Glutamatergic neuron (in vitro differentiated cells): ENCODE data around the gene PRRX2. TPM values are rescaled to one million over a fixed set of nuclear protein-coding genes. Genes with fewer than 3 reads are reported as not detected.

ENCODE experiments used
- DNase-seq: peaks from one replicate; pipeline ENCODE4 v3.0.0; 2022
- H3K27ac Mint-ChIP-seq: one replicate; pipeline ENCODE4 v1.8.0; 2020; ENCODE audit warnings: mild to moderate bottlenecking, mixed read lengths, inconsistent platforms; ENCODE audit not compliant: unreplicated experiment
- H3K27me3 Mint-ChIP-seq: one replicate; pipeline ENCODE4 v1.8.0; 2020; ENCODE audit warnings: mild to moderate bottlenecking, moderate library complexity, mixed read lengths, inconsistent platforms; ENCODE audit not compliant: unreplicated experiment
- H3K36me3 Mint-ChIP-seq: one replicate; pipeline ENCODE4 v1.8.0; 2020; ENCODE audit warnings: mild to moderate bottlenecking, mixed read lengths, inconsistent platforms; ENCODE audit not compliant: unreplicated experiment
- H3K4me1 Mint-ChIP-seq: one replicate; pipeline ENCODE4 v1.8.0; 2020; ENCODE audit warnings: mild to moderate bottlenecking, low read depth, mixed read lengths, inconsistent platforms; ENCODE audit not compliant: unreplicated experiment
- H3K4me3 Mint-ChIP-seq: one replicate; pipeline ENCODE4 v1.8.0; 2020; ENCODE audit warnings: mild to moderate bottlenecking, mixed read lengths, inconsistent platforms; ENCODE audit not compliant: unreplicated experiment
- H3K9me3 Mint-ChIP-seq: one replicate; pipeline ENCODE4 v1.8.0; 2020; ENCODE audit warnings: mild to moderate bottlenecking, moderate library complexity, mixed read lengths, inconsistent platforms; ENCODE audit not compliant: unreplicated experiment
- CTCF ChIP-seq: fragments of 200-600 bp; sonication (generic); IDR thresholded peaks from one replicate; pipeline ENCODE4 v1.5.0; 2021; ENCODE audit not compliant: partially characterized antibody, unreplicated experiment
- total RNA-seq: library from RNA; stranded (reverse); fragmentation: NEBNext Ultra II Directional; extraction: Animal tissue kit (Norgen Biotek cat#: 25700); gene quantifications from one replicate; pipeline ENCODE4 v1.2.1, GENCODE V29; 2021; ENCODE audit not compliant: unreplicated experiment

PRRX2 gene
- total RNA-seq, 1 donor from 2014 or later = 2.3 TPM

- Mint-ChIP-seq H3K9me3 (no peaks in the 10 kb centered on the region), H3K4me1 (no peaks in the 10 kb centered on the region), H3K4me3 (no peak overlapping the region), H3K36me3 (no peaks in the 10 kb centered on the region), H3K27ac (no peak overlapping the region), H3K27me3 (peaks cover 5% of the 10 kb centered on the region)
- no peak for DNase-seq
- TF ChIP-seq CTCF = no peak
These were observed 74.0 kb downstream of the PRRX2 start for GRCh38 chr9:129739432-129739831.

GRCh38 chr9:129740174-129740573 is 74.7 kb downstream of the PRRX2 start:
- Mint-ChIP-seq H3K27ac (no peak overlapping the region), H3K4me1 (no peaks in the 10 kb centered on the region), H3K36me3 (no peaks in the 10 kb centered on the region), H3K9me3 (no peaks in the 10 kb centered on the region), H3K27me3 (peaks cover 5% of the 10 kb centered on the region), H3K4me3 (no peak overlapping the region)
- no peak for DNase-seq
- TF ChIP-seq CTCF = no peak

DNA sequence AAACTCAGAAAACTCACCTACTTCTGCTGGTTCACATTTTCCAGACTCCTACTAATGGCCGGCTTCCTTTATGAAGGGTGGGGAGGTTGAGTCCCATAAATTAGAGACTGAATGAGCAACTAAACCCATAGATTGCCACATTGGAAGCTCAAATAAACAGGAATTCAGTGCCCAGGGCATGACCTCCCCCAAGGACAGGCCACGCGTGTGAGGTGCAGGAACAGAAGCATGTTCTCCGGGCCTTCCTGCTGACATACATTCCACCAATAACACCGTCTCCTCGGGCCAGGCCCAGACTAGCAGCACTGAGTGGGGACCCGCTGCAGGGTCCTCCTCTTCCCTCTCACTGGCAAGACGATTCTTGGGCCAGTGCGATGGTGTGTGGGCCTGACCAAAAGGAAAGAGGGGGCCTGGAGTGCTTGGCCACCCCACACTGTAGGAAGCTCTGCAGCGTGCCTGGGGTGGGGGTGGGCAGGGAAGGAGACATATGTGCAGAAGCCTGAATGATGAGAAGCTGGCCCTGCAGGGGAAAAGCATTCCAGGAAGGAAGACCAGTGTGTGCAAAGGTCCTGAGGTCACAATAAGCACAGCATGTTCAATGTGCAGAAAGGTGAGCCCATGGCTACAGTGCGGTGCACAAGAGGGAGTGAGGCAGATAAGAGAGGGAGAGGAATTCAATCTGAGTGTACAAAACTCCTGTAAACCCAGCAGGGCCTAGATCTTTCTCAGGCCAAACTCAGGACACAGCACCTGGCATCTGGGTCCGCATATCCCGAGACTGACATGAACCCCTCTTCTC is 75.4 kb downstream of the PRRX2 start:
- peaks cover 5% of the 10 kb centered on the region for H3K27me3 Mint-ChIP-seq

DNA sequence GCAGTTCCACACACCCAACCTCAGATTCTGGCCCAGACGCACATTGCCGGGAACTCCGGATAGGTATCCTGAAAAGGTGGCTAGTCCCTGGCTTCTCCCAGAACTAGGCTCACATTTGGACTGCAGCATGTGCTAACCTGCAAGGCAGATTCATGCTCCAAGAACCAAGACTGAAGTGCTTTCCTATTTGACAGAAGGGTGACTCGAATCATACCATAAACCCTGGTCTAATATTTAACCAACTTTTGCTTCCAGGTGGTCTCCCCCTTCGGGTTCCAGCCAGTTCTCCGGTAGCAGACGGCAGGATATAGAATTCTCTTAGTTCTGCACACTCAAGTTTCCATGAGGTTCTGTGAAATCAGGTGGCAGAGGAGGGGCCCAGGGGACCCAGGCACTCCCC is 79.8 kb downstream of the PRRX2 start:
- no peak overlapping the region for H3K4me3 Mint-ChIP-seq
- no peak for DNase-seq
- no peaks in the 10 kb centered on the region for H3K4me1 Mint-ChIP-seq
- H3K9me3 Mint-ChIP-seq = no peaks in the 10 kb centered on the region
- TF ChIP-seq CTCF = no peak
- H3K27ac Mint-ChIP-seq = no peak overlapping the region
- H3K36me3 Mint-ChIP-seq = no peaks in the 10 kb centered on the region
- H3K27me3 Mint-ChIP-seq = no peaks in the 10 kb centered on the region

More for the DNA sequence above, 75.4 kb downstream of the PRRX2 start:
- no peaks in the 10 kb centered on the region for H3K36me3 Mint-ChIP-seq
- no peak for TF ChIP-seq CTCF
- H3K4me3 Mint-ChIP-seq = no peak overlapping the region
- H3K4me1 Mint-ChIP-seq = no peaks in the 10 kb centered on the region
- no peak overlapping the region for H3K27ac Mint-ChIP-seq
- no peaks in the 10 kb centered on the region for H3K9me3 Mint-ChIP-seq
- no peak for DNase-seq

GRCh38 chr9:129746092-129746777 is 80.8 kb downstream of the PRRX2 start:
- Mint-ChIP-seq H3K9me3 (no peaks in the 10 kb centered on the region), H3K27me3 (no peaks in the 10 kb centered on the region), H3K4me1 (no peaks in the 10 kb centered on the region), H3K36me3 (no peaks in the 10 kb centered on the region), H3K27ac (no peak overlapping the region), H3K4me3 (no peak overlapping the region)
- no peak for TF ChIP-seq CTCF
- no peak for DNase-seq
